GM13976 (cell line): ENCODE results near the gene STXBP5.

Experiments
- DNase-seq: peaks from one replicate; pipeline ENCODE4 v3.0.0; 2012; ENCODE audit warnings: low spot score
- in situ Hi-C: fragments of 300-500 bp; cut with MboI; formaldehyde crosslinking; loops from one replicate; pipeline ENCODE4 v1.12.0; 2022; ENCODE audit warnings: low sequenced_read_pairs, mixed read lengths, inconsistent platforms; ENCODE audit not compliant: unreplicated experiment
- TF ChIP-seq, protein P1 (sequence below): IDR thresholded peaks from 2 replicates; pipeline ENCODE4 v1.5.1; 2012; ENCODE audit warnings: borderline replicate concordance, mild to moderate bottlenecking; ENCODE audit not compliant: insufficient read depth; ENCODE audit errors: extremely low read depth, missing control alignments, control extremely low read depth

Gene STXBP5

DNA sequence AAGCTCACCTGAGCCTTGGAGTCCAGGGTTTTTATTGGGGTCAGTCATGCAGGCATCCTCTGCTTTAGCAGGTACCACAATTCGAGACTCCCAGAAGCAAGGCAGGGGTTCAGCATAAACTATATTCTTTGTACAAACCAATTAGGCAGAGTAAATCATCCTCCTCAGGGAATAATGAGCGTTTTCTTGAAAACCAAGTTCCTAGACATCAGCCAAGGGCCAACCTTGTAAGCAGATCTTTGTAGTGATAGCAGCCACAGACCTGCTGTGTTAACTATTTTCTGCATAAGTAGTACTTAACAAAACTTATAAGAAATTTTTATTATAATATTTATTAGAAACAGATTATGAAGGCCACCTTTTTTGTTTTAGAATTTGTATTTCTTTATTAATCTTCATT is 74.7 kb downstream of the STXBP5 start:
- DNase-seq, result no peak
- in situ Hi-C loops, result no loop called here
- TF ChIP-seq, protein P1, sequence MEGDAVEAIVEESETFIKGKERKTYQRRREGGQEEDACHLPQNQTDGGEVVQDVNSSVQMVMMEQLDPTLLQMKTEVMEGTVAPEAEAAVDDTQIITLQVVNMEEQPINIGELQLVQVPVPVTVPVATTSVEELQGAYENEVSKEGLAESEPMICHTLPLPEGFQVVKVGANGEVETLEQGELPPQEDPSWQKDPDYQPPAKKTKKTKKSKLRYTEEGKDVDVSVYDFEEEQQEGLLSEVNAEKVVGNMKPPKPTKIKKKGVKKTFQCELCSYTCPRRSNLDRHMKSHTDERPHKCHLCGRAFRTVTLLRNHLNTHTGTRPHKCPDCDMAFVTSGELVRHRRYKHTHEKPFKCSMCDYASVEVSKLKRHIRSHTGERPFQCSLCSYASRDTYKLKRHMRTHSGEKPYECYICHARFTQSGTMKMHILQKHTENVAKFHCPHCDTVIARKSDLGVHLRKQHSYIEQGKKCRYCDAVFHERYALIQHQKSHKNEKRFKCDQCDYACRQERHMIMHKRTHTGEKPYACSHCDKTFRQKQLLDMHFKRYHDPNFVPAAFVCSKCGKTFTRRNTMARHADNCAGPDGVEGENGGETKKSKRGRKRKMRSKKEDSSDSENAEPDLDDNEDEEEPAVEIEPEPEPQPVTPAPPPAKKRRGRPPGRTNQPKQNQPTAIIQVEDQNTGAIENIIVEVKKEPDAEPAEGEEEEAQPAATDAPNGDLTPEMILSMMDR, result no peak

DNA sequence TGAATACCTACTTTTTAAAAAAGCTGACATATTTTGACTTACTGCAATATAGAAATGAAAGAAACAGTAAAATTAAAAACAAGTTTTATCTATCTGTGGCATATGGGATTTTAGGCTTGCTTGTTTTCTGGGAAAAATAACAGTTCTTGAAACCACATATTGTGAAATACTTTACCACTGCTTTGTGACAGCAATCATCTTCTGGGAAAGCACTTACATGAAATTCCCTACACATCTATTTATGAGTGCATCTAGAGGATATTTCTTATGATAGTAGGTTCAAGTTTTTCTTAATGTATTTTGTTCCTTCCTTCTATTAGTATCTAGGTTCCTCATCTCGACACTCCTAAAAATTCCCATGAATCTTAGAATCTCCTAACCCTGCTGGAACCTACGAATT is 75.2 kb downstream of the STXBP5 start:
- in situ Hi-C loops, result no loop called here
- no peak for DNase-seq
- TF ChIP-seq, protein P1, result no peak

DNA sequence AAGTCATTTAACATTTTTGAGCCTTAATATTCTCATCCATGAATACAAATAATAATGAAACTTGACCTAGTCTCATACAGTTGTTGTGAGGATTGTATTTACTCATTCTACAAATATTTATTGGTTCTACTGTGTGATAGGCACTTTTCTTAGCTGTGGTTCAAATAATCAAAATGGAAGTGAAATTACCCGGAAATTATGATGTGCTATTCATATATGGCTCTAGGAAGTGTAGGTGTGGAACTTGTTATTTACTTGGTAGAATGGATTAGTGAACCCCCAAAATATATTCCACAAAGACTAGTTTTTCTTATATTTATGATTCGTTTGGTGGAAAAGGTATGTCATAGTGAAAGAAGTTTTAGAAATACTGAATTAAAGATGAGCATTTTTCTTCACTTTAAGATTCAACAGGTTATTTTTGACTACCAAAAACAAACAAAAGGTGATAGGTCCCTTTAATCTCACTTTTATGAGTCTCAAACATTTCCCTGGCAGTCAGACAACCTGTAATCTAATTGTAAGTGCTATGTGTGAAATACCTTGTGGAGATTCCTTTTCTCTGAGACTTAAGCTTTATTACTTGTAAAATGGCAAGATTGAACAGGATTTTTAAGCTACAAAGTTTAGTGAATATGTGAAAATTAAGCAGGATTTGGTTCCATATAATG is 77.8 kb downstream of the STXBP5 start:
- in situ Hi-C loops, result no loop called here
- TF ChIP-seq, protein P1, result no peak
- no peak for DNase-seq

DNA sequence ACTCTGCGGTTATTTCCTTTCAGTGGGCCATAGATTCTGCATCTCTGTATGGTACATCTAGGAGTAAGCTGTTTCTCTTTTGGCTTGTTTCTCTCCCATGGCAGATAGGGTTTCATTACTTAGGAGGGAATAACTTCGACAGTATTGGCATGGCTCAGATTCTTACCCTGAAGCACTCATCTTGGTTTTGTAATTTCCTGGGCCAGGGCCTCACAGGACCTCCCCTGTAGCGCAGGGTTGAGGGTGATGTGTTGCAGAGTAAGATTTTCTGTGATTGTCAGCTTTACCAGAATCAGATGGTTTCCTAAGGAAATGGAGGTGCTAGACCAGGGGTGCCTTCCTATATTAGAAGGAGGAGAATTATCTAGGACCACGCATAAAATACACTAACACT is 78.3 kb downstream of the STXBP5 start:
- in situ Hi-C loops, result no loop called here
- no peak for DNase-seq
- TF ChIP-seq, protein P1, result no peak

DNA sequence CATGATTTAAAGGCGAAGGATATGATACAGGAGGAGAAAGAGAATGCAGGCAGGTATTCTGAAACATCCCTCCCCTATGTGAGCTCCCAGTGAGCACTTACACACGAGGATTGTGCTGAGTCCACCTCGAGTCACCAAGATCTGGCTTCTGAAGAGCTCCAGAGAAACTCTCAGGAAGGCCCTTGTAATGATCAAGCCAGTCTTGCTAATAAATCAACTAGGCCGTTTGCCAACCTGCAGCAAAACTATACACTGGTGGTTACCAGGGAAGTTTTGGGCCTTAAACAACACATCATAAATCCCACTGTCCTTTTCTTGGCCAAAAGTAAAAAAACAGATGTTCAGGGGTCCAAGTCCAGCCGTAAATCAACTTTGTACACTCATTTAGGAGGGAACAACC is 79.2 kb downstream of the STXBP5 start:
- no peak for DNase-seq

DNA sequence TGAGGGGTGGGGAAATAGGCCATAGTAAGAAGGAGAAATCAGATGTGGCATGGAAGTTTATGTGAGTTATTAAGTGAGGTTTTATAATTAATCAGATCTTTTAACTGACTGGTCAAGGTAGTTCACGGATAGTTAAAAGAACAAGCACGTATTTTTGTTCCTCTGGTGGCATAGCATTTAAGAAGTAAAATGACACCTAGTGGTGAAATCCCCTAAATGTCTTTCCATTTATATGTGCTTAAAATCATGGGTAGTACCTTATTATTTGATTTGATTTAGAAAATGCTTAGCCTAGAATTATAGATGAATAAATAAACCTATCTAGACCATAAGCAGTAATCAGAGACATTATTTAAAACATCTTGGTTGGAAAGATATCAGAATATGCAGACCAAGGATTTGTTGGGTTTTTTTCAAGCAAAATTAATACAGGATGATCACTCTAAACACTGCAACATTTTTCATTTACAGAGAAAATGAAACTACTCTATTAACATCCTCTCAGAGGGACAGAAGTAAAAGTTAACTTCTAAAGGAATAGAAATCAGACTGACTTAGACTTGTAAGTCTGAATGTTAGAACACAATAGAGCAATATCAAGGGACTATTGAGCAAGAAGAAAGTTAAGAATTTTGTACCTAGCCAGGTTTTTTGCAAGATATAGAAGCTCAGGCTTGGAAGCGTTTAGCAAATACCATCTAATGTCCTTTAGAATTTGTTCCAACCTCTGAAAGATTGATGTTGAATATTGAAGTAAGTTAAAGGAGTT is 81.1 kb downstream of the STXBP5 start:
- peak; percentile 44 for DNase-seq
- TF ChIP-seq, protein P1, result peak; percentile 45
- in situ Hi-C loops, result no loop called here

More for the DNA sequence above, 79.2 kb downstream of the STXBP5 start:
- in situ Hi-C loops, result no loop called here
- TF ChIP-seq, protein P1, result no peak
